Colonic mucosa (tissue), 4 donors: ENCODE results near the gene FASTK. TPM values are rescaled to one million over a fixed set of nuclear protein-coding genes. Genes with fewer than 3 reads are reported as not detected.

Source experiments
- DNase-seq: peaks from one replicate; pipeline ENCODE4 v3.0.0-alpha.2; 2020
- H3K27ac ChIP-seq: fragments of 200-600 bp; one replicate; pipeline ENCODE4 v1.8.0; 2021
- H3K27me3 ChIP-seq: fragments of 200-600 bp; one replicate; pipeline ENCODE4 v1.8.0; 2021
- H3K36me3 ChIP-seq: fragments of 200-600 bp; one replicate; pipeline ENCODE4 v1.8.0; 2021
- H3K4me1 ChIP-seq: fragments of 200-600 bp; one replicate; pipeline ENCODE4 v1.8.0; 2021; ENCODE audit warnings: mild to moderate bottlenecking
- H3K4me3 ChIP-seq: fragments of 200-600 bp; one replicate; pipeline ENCODE4 v1.8.0; 2021
- H3K9ac ChIP-seq, 2 donors: one replicate each; pipeline ENCODE4 v1.7.0; 2013; ENCODE audit warnings: control low read depth in 2 of 2, low read depth in 2 of 2, low read length in 2 of 2
- H3K9me3 ChIP-seq: fragments of 200-600 bp; one replicate; pipeline ENCODE4 v1.8.0; 2021
- CTCF ChIP-seq: fragments of 200-600 bp; IDR thresholded peaks from one replicate; pipeline ENCODE4 v1.8.0; 2022; ENCODE audit warnings: antibody characterized with exemption, mild to moderate bottlenecking
- intact Hi-C: fragments of 100-400 bp; cut with DNase I; formaldehyde crosslinking; loops from one replicate; pipeline ENCODE4 v1.14.1; 2022
- total RNA-seq, 2 donors: library from RNA; stranded (reverse); fragmentation: NEBNext Ultra II Directional in 1 of 2; extraction: Animal tissue kit (Norgen Biotek cat#: 25700) in 1 of 2; gene quantifications; one replicate each; pipeline ENCODE4 v1.2.1, GENCODE V29; 2021
- donor health status: healthy.
- donor health status: DM: no; HTN: no; CAD: no.
- donor health status: DM: no; HTN: no; CAD: no.

FASTK gene
- total RNA-seq, 2 donors from 2014 or later: 67.0 to 149 TPM

GRCh38 chr7:151056666-151057505 is 23.7 kb downstream of the FASTK start:
- Histone ChIP-seq H3K36me3 (no peaks in the 10 kb centered on the region), H3K4me1 (peaks cover 23% of the 10 kb centered on the region), H3K4me3 (peak overlapping the region; percentile 46), H3K27me3 (no peaks in the 10 kb centered on the region), H3K9me3 (no peaks in the 10 kb centered on the region), H3K9ac (peak overlapping the region; percentile 68 to 98), H3K27ac (no peak overlapping the region)
- DNase-seq: peak; percentile 38
- intact Hi-C loops: no loop called here
- TF ChIP-seq CTCF: no peak

GRCh38 chr7:151056283-151056665 is 24.3 kb downstream of the FASTK start:
- H3K27ac ChIP-seq: no peak overlapping the region
- DNase-seq: no peak
- H3K27me3 ChIP-seq: no peaks in the 10 kb centered on the region
- H3K9me3 ChIP-seq: no peaks in the 10 kb centered on the region
- peaks cover 20% of the 10 kb centered on the region for H3K4me1 ChIP-seq
- no peak overlapping the region for H3K4me3 ChIP-seq
- H3K9ac ChIP-seq: no peak overlapping the region
- no peaks in the 10 kb centered on the region for H3K36me3 ChIP-seq
- TF ChIP-seq CTCF: no peak
- intact Hi-C loops: no loop called here

GRCh38 chr7:151053751-151054150 is 26.9 kb downstream of the FASTK start:
- Histone ChIP-seq H3K9me3 (no peaks in the 10 kb centered on the region), H3K27me3 (no peaks in the 10 kb centered on the region), H3K4me1 (peaks cover 14% of the 10 kb centered on the region), H3K9ac (no peak overlapping the region), H3K36me3 (no peaks in the 10 kb centered on the region), H3K4me3 (no peak overlapping the region), H3K27ac (no peak overlapping the region)
- intact Hi-C loops: no loop called here
- TF ChIP-seq CTCF: no peak
- DNase-seq: no peak

- no peak overlapping the region for H3K9ac ChIP-seq
- H3K27me3 ChIP-seq: no peaks in the 10 kb centered on the region
- H3K4me1 ChIP-seq: peaks cover 14% of the 10 kb centered on the region
- no peak for DNase-seq
- no peak for TF ChIP-seq CTCF
- no peak overlapping the region for H3K4me3 ChIP-seq
- no peak overlapping the region for H3K27ac ChIP-seq
- intact Hi-C loops: no loop called here
- no peaks in the 10 kb centered on the region for H3K36me3 ChIP-seq
- H3K9me3 ChIP-seq: no peaks in the 10 kb centered on the region
Measured at GRCh38 chr7:151053096-151053495, 27.5 kb downstream of the FASTK start.

GRCh38 chr7:151051108-151051507 is 29.5 kb downstream of the FASTK start:
- H3K27me3 ChIP-seq: no peaks in the 10 kb centered on the region
- no peak for TF ChIP-seq CTCF
- intact Hi-C loops: no loop called here
- H3K9me3 ChIP-seq: no peaks in the 10 kb centered on the region
- no peak overlapping the region for H3K9ac ChIP-seq
- peaks cover 7% of the 10 kb centered on the region for H3K4me1 ChIP-seq
- H3K27ac ChIP-seq: no peak overlapping the region
- H3K4me3 ChIP-seq: no peak overlapping the region
- no peaks in the 10 kb centered on the region for H3K36me3 ChIP-seq
- peak; percentile 45 for DNase-seq
